Left kidney (tissue), 2 donors: ENCODE measurements around the gene PPP1R1B. TPM values are rescaled to one million over a fixed set of nuclear protein-coding genes. Genes with fewer than 3 reads are reported as not detected.

Experiments used
- DNase-seq: peaks from one replicate; pipeline ENCODE4 v3.0.0-alpha.2; 2013
- polyA plus RNA-seq: library from polyadenylated mRNA; unstranded; fragments of 120-200 nt; gene quantifications from one replicate; pipeline ENCODE4 v1.2.1, GENCODE V29; 2013; ENCODE audit not compliant: insufficient read length

Gene PPP1R1B
- polyA plus RNA-seq, 1 donor = 15.2 TPM

DNA sequence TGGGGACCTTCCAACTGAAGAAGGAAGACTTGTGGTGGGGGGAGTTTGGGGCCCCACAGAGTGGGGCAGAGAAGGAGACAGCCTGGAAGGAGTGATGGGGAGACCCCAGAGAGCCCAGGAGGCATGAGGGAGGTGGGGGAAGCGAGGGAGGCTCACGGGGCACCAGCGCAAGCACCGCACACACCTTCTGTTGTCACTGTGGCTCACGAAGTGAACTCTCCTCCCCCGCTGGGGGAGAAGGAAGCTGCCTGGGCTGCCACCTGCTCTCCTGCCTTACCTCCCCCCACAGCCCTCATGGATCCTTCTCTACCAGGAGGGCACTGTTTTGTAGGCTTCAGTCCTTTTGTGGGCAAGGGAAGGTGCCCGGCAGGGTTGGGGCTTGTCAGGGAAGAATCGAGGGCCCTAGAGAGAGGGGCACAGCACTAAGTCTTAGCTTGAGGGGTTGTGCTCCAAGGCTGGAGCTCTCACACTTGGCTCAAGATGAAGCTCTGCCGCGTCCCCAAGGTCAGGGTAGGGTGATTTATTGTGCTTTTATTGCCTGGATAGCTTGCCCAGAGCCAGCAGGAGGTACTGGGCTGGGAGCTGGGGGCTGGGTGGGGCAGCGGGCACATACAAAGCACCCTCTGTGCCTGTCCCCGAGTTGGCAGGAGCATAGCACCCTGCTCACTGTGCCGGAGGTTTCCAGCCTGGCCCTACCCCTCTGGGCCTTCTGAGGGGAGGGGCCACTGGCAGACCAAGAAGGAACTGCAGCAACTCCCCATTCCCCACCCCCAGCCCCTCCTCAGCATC lies 5.6 kb downstream of the PPP1R1B start:
- no peak for DNase-seq

DNA sequence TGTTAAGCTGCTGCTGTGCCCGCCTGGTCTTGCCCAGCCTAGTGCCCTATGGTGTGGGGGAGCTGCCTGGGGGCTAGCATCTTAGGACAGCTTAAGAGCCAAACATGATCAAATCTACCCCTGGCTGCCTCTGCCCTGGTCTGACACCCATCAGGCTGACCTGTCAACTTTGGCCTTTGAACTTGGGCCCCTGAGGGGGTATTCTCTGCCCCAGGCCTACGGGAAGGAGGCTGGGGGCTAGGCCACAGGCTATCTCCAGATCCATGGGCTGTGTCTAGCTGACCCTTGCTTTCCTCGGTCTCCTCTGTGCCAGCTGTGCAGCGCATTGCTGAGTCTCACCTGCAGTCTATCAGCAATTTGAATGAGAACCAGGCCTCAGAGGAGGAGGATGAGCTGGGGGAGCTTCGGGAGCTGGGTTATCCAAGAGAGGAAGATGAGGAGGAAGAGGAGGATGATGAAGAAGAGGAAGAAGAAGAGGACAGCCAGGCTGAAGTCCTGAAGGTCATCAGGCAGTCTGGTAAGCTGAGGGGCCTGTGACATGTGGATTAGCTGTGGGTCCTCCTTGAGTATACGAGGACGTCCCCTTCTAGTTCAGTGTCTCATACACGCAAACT lies 6.9 kb downstream of the PPP1R1B start:
- no peak for DNase-seq

DNA sequence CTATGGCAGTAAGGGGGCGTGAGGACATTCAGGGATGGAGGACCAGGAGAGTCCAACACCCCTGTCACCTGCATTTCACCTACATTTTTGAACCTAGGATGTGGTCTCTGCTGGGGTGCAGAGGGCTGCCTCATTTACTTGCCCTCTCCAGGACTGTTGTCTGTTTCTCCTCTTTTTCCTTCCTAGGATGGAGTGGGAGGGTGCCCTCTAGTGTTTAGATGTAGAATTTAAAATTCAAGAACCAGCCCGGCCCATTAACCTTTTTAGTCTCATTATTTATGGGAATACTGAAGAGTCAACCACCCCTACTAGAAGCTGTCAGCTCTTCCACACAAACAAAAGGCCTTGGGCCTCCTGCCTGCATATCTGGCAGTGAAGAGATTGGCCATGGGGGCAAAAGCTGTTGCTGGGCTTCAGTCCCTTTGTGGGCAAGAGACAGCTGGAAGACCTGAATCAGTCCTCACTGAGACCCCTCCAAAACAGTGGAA lies 7.7 kb downstream of the PPP1R1B start:
- no peak for DNase-seq

DNA sequence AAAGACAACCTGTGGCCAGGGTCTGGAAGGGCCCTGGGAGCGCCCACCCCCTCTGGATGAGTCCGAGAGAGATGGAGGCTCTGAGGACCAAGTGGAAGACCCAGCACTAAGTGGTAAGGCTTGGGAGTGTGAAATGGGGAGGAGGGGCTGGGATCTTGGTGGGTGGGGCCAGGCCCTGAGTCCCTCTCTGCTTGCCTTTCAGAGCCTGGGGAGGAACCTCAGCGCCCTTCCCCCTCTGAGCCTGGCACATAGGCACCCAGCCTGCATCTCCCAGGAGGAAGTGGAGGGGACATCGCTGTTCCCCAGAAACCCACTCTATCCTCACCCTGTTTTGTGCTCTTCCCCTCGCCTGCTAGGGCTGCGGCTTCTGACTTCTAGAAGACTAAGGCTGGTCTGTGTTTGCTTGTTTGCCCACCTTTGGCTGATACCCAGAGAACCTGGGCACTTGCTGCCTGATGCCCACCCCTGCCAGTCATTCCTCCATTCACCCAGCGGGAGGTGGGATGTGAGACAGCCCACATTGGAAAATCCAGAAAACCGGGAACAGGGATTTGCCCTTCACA lies 8.9 kb downstream of the PPP1R1B start:
- DNase-seq = no peak

DNA sequence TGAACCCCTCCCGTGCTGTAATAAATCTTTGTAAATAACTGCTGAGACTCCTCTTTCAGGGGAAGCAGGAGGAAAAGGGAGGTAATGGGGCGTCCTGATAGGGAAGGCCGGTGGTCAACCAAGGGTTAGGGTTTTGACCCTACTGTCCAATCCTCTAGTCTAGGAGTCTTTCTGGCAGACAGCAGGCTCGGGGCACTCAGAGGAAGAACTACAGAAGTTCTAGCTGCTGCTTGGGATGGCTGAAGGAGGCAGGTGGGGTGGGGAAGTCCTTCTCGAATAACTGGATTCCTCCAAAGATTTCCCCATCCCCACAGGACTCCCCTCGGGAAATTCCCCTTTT lies 9.8 kb downstream of the PPP1R1B start:
- DNase-seq = no peak

DNA sequence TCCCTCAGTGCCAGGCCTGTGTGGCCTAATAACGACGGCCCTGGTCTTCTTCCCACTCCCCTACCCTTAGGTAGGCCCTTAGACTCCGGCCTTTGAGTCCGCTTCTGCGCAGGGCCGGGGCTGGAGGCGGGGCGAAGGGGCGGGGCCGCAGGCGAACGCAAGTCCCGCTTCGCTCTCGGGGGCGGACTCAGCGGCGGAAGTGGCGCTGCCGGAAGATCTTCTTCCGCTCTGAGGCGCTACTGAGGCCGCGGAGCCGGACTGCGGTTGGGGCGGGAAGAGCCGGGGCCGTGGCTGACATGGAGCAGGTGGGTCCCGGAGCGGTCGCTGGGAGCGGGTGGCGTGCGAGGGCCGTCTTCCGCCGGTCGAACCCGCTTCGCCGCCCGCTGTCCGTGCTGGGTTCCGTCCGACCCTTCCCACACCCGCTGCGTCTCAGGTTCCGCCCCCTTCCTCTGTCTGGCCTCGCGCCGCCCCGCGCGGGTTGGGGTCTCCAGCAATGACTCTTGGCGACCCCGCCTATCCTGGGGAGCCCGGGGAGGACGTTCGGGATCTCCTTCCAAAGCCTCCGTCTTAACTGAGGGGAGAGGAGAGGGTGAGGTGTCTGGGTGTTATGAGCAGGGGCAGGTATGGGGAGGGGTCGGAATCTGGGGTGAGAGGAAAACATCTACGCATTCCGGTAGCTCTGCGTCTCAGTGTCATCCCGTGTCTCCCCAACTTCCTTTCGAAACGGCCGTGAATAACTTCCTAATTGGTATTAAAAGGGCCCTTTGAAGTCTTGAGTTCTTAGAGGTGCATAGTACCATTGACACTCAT lies 10.4 kb downstream of the PPP1R1B start, which contains the start of gene STARD3:
STARD3 (plus strand) TSS at position 218 of the 810 bp plus-strand sequence. CDS start 16,388 bp downstream, outside the sequence.
- peak; percentile 86 for DNase-seq

DNA sequence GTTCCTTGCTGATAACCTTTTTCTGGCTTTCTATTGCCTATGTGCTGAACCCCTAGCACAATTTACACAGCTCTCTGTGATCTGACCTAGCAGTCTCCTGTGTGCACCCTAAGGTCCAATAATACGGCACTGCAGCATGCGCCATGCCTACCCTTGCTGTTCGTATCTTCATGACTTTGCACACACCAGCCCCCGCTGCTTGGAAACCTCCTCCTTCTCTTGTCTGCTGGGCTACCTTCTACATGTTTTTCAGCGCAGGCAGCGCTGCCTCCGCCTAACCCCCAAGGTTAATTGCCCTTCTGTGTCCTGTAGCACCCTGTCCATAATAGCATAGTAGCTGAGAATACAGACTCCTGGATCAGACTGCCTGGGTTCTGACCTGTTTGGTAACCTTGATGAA lies 11.6 kb downstream of the PPP1R1B start:
- no peak for DNase-seq

DNA sequence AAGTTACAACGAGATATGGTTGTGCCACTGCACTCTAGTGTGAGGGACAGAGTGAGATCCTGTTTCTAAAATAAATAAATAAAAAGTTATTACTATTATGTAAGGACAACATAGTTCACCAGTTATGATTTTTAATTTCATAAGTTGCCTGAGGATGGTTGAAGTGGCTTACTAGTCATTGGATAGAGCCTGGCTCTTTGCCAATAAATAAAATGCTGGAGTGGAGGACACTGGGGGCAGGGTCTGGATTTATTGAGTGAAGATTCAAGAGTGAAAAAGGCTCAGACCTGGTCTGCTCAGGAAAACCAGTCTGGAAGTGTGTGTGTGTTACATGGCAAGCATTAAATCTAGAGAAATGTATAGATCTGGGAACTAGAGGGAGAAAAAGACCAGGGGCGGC lies 12.3 kb downstream of the PPP1R1B start:
- DNase-seq = no peak

DNA sequence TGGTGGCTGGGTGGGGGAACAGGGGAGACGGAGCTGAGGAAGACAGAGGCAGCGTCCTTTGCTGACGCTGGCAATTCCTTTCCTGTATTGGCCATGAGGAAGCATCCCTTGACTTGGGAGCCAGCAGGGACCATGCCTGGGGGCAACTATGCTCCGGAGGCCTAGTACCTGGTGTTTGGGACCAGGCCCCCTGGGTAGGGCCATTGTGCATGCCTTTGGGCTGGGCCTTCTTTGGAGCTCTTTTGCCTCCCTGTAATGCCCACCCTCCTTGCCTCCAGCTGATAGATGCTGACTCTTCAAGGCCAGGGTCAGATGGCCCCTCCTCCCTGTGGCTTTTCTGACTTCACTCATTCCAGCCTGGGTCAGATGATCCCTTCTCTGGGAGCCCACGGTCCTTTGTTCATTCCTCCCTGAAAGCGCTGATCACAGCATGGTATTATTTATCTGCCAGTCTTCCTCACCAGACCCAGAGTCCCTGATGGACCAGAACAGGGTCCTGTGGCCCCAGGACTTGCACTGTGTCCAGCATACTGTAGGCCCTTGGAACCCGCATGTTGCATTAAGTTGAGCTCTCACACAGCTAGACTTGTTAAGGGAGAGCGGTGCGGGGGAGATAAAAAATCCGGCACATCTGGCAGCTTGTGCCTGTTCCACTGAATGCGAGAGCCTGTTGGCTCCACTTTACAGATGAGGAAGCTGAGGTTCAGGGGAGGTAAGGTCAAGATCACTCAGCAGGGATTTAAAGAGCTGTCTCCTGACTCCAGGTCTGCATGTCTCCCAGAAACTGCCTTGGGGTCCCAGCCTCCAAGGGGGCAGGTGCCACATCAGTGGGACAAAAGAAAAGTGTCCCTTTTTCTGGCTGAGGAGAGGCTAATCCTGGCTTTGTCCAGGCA lies 13.1 kb downstream of the PPP1R1B start:
- no peak for DNase-seq

DNA sequence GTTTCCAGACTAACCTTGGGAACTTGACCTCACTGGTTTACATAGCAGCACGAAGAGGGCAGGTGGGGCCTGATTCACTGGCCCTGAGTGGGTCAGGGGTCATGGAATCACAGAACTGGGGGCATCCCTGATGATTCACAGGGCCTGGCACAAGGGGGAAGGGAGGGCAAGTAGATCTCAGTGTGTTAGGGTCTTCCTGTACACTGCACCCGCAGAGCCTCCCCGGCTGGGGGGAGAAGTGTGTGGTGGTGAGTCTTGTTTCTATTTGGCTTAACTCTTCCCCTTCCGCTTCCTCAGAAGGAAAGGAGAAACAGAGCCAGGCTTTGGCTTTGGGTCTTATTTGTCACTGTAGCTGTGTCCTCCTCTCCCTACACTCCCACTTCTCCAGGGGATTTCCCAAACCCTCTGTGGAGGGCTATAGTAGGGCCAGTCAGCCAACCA lies 13.9 kb downstream of the PPP1R1B start:
- DNase-seq = no peak

DNA sequence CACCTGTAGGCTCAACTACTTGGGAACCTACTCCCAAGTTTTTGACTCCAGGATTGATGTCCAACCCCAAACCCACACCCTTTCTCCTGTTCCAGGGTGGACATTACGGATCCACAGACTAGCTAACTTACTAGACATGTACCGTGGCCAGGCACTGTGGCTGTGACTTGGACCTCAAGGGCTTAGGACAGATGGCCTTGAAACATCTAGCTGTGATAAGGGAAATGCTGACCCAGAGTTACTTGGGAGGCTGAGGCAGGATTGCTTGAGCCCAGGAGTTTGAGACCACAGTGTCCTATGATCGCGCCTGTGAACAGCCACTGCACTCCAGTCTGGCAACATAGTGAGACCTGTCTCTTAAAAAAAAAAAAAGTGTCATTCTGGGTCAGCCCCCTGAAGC lies 14.3 kb downstream of the PPP1R1B start:
- no peak for DNase-seq

DNA sequence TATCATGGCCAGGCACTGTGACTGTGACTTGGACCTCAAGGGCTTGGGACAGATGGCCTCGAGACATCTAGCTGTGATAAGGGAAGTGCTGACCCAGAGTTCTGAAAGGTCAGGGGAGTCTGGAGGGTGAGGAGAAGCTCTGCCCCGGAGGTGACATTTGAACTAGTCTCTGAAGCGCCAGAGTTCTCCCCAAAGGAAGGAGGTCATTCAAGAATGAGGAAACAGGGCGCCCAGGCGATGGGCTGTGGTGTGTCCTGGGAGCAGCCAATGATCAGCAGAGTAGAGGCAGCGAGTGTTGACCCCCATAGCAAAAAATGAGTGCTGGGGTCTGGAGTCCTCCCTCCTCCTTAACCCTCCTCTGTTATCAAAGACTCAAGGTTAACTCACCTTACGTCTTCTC lies 15.1 kb downstream of the PPP1R1B start:
- DNase-seq = no peak

DNA sequence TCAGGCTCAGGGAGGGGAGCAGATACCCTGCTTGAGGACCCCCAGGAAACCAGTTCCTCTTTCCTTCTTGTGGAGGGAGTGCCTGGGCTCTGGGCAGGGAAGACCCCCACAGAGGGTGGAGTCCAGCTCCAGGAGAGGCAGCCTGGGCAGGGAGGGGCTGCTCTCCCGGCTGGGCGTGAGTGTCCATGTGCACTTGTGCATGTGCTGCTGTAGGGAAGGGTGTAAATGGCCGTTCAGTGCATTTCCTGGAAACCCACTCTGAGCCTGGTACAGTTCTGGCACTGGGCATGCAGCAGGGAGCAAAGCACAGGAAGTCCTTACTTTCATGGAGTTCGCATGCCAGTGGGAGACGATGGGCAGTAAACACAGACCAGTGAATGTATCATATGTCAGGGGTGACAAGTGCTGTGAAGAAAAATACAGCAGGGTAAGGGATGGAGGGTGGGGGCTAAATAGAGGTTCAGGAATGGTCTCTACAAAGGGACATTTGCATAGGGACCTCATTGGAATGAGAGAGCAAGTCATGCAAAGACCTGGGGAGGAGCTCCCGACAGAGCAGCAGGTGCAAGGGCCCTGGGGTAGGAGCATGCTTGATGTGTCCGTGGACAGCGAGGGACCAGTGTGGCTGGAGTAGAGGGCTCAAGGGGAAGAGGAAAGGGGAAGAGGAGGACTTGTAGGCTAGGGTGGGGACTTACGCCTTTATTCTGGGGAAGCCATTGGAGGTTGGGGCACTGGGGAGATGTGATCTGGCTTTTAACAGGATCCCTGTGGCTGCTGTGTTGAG lies 15.7 kb downstream of the PPP1R1B start:
- DNase-seq = no peak

DNA sequence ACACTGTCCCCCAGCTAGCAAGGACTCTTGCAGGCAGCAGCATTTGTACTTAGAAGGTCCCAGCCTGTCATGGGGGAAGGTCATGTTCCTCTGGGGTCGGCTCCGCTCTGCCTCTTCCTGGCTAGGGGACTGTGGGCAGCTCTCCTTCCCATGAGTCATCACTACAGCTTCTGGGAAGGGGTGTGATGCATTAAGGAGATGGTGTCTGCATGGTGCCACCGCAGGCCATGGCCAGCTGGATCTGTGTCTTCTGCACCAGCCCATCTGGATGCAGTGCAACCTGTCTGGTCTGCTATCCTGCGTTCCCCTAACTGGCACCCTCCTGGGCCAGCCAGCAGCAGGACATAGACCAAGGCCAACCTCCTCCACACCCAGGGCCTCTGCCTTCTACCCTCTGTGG lies 16.5 kb downstream of the PPP1R1B start:
- no peak for DNase-seq

DNA sequence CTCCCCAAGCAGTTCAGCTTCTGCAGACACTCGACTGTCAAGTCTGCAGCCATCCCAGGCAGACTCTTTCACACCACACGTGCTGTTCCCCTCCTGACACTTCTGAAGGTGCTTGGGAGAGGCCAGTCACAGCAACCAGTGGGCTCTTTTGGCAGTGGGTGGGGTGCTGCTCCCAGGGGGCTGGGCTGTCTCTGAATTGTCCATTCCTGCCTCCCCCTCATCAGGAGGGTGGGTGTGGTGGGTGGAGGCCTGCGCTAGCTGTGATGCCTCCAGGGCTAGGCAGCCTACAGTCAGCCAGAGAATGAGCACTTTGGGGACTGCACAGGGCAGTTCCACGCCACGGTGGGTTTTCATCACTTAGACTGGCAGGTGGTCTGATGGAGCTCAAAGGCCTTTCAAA lies 20.5 kb downstream of the PPP1R1B start:
- DNase-seq = no peak

DNA sequence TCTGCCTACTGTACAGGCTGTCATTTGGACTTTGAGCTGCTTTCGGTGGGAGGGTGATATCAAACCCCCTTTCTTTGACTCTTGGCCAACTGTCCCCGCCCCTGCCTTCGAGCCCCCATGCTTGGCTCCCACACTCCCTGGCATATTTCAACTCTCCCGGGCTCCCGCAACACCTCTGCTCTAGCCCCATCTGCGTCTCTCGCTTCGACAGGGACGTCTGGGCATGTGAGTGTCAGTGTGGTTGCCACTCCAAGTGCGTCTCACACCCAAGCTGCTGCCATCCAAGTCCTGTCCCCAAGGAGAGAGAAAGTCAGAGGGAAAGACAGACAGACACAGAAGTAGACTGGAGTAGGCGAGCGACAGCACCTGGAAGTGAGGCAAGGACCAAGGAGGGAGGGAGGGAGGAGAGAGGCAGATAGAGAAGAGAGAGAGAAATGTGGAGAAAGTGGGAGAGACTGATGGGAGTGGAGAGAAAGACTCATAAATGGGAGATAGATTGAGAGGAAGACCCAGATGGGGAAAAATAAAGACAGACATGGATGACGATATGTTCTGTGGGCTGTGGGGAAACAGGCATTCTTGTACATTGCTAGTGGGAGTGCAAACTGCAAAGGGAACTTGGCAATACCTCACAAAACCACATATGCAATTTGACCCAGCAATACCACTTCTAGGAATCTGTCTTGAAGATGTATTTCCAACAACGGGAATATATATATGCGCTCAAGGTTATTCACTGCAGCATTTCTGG lies 22.0 kb downstream of the PPP1R1B start:
- no peak for DNase-seq

DNA sequence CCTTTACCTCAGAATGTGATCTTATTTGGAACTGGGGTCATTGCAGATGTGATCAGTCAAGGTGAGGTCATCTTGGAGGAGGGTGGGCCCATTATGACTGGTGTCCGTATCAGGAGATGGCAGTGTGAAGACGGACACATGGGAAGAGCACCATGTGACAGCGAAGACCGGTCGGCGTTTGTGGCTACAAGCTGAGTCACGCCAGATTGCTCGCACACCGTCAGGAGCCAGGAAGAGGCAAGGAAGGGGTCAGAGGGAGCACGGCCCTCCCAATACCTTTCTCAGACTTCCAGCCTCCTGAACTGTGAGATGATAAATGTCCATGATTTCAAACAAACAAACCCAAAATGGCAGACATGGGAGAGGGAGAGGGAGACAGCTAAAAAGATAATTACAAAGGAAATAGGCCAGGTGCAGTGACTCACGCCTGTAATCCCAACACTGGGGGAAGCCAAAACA lies 23.4 kb downstream of the PPP1R1B start:
- DNase-seq = no peak

DNA sequence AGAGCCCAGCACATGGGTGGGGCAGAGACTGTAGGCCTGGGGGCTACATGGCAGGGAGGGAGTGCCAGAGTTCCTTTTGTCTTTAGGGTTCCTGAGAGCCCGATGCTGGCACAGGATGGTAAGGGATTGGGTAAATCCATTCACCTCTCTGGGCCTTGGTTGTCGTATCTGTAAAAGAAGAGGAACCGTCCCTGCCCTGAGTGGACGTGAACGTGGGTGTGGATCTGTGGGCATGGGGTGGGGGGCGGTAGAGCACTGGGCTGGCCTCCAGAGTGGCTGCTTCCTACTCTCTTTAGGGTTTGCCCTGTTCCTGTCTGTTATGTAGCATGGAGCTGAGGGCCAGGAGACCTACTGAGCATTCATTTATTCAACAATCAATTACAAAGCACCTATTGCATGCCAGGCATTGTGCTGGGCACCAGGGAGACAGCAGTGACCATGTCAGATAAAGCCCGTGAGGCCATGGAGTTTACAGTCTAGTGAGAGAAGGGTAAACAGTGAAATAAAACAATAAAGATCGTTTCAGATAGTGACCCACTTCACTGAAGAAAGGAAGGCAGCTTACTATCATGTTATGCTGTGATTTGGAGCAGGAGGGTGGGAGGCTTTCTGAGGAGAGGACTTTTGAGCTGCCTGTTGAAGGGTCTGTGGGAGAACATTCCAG lies 25.3 kb downstream of the PPP1R1B start:
- DNase-seq = no peak
